ENCODE measurements around the gene RNF144A.
"Not testable (repeated sequence)": the region's sequence is repeated elsewhere in the genome, so short reads cannot be mapped to it uniquely, and the experiment has no call there.

The RNF144A gene

DNA sequence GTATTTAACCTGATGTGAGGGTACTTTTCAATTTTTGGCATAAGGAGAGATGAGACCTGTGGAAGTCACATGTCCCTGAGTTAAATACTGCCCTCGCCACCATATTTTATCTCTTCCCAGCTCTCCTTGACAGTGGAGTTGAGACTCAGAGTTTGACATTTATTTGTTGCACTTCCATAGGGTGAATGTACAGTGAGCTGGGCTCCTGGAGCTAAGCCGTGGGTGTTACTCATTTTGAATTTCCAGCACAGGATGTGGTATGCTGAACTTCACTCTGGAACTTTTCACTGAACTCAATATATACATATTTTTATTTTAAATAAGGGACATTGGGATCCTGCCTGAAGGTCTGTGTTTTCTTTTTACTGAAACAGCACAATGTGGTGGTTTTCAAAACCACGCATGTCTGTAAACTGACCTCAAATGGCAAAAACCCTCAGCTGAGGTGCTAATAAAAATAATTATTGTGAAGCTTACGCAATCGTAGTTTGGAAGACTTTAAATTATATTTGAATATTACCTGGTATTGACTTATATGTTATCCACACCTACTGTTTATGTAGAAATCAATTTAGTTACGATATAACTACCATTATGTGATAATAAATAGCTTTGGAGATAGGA lies 12.1 kb downstream of the RNF144A start:
- DNase-seq (ENCODE audit: low read depth in 3 of 3): no peak

DNA sequence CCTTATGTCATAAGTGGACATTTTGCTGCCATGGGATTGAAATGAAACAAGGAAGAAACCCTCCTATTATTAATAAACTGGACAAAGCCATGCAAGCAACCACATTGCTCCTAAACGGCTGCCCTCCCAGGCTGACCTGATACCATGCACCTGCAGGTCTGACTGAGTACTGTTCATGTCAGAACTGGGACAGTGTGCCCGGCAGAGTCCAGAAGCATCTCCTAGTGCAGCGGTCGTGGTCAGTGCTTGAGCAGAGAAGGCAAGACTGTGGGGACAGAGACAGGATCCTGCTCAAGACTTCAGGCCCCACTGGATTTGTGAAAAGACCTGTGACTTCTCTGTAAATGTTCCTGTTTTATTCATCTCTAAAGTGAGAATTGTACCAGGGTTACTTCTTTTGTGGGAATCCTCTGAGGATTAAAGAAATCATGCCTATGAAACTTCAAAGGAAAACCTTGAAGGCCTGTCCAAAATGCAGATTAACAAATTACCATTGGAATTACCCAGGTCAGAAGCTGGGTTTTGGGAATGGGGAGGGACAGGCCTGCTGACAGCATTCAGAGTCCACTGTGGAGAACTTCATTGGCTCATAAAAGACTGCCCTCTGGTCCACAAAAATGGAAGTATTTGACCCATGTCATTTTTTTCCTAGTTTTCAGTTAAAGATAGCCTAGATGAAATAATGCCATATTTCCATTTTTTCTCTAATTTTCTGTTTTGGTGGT lies 13.9 kb downstream of the RNF144A start:
- DNase-seq (ENCODE audit: low read depth in 3 of 3): no peak

DNA sequence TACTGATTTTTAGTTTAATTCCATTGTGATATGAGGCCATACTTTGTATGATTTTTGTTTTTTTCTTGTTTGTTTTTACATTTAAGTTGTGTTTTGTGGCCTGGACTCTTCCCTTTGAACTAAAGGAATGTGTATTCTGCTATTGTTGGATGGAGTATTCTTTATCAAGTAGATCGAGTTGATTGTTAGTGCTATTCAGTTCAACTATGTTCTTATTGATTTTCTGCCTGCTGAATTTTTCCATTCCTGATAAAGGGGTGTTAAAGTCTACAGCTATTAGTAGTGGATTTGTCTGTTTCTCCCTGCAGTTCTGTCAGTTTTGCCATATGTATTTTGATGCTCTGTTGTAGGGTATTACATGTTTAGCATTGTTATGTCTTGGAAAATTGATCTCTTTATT lies 14.5 kb downstream of the RNF144A start:
- no peak for DNase-seq (ENCODE audit: low read depth in 3 of 3)

DNA sequence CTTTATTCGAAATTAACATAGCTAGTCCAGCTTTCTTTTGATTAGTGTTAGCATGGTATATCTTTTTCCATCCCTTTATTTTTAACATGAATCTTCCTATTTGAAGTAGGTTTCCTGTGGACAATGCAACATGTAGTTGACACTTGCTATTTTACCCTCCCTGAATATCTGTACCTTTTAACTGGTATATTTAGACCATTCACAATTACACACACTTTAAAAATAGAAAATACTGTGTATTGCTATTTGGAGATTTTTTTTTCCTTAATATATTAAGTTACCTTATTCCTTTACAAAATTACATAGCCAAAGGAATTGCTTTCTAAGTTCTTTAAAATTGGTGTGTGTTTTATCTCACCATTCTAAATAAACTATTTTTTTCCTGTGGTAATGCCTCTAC lies 15.0 kb downstream of the RNF144A start:
- no peak for DNase-seq (ENCODE audit: low read depth in 3 of 3)

DNA sequence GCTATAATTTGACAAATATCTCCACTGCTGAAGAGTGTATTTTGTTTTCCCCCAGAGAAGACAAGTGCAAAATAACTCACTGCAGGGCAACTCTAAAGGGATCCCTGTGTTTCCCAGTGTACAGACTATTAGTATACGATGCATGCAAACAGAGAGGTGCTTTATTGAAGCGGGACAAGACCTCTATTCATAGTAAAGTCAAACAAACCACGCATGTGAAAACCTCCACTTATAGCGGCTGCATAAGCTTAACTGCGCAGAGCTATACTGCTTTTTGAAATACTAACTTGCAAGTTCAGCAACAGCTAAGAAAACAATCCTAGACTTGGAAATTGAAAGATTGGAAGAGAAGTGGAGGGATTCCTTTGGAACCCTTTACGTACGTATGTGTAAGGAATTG lies 15.6 kb downstream of the RNF144A start:
- DNase-seq (ENCODE audit: low read depth in 3 of 3): no peak

DNA sequence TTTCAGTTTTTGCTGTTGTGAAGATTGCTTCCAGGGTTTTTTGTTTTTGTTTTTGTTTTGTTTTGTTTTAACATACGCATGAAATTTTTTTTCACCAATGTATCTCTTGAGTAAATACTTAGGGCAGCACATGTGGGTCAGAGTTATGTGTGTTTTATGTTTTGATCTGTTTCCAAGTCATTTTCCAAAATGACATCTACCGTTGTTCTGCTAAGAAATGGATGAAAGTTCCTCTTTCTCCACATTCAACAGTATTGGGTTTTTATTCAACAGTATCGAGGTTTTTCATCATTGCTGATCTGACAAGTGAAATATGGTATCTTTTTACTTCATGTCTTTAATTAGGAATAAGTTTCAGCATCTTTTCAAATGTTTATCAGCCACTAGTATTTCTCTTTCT lies 16.7 kb downstream of the RNF144A start:
- DNase-seq (ENCODE audit: low read depth in 3 of 3): no peak

DNA sequence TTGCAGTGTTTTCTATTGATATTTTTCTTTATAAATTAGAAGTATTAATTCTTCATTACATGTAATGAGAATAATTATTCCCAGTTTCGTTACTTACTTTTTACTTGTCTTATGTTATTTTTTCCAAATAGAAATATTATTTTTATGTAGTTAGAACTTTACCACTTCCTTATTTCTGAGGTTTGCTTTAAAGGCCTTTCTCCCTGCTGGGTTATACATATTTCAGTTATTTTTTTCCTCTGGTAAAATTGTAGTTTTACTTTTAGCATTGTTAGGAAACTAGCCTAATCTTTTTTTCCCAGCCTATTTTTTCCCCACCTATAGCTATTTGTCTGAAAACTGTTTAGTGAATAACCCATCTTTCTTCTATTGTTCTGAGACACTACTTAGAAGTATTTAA lies 17.1 kb downstream of the RNF144A start:
- no peak for DNase-seq (ENCODE audit: low read depth in 3 of 3)

DNA sequence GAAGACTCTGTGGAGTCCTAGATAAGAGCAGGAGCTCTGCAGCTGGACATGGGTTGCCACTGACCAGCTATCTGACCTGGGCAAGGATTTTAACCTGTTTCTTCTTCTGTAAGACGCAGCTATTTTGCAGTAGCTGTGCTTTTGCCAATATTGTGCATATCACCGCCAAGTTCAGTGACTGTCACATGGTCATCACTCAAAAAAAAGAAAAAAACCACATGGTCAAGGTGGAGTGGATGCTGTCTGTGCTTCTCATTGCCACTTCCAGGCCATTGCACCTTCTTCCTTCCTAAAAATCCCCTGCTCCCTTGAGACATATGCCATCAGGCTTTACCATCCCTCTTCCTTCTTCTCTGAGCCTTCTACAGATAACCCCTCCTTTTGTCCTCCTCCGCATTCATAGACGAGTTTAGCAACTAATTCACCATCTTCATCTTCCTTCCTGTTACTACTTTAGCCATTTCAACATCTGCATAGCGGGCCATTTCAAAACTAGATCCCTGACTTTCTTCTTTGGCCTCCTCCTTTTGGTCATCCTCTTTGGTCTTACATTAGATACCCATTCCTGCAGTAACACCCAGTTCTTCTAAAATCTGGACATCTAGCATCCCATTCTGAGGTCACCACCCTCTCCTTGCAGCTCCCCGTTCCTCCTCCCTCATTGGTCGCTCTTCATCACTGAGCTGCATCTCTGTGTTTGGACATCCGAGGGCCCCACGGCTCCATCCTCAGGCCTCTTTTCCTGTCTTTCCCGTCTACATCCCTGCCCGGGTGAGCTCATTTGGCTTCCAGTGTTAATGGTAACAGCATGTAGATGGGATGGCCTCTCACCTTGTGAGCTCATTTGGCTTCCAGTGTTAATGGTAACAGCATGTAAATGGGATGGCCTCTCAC lies 17.8 kb downstream of the RNF144A start:
- no peak for DNase-seq (ENCODE audit: low read depth in 3 of 3)

DNA sequence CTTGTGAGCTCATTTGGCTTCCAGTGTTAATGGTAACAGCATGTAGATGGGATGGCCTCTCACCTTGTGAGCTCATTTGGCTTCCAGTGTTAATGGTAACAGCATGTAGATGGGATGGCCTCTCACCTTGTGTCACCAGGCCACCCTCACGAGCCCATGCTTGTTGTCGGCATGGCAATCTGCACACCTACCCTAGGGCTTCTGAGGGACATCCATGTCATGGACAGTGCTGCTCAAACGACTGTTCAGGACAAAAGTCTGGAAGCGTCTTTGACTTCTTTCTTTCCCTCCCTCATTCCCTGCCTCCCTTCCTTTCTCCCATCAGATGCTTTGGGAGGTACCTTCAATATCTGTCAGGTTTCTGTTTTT lies 18.4 kb downstream of the RNF144A start:
- not testable (repeated sequence) for DNase-seq (ENCODE audit: low read depth in 3 of 3)

DNA sequence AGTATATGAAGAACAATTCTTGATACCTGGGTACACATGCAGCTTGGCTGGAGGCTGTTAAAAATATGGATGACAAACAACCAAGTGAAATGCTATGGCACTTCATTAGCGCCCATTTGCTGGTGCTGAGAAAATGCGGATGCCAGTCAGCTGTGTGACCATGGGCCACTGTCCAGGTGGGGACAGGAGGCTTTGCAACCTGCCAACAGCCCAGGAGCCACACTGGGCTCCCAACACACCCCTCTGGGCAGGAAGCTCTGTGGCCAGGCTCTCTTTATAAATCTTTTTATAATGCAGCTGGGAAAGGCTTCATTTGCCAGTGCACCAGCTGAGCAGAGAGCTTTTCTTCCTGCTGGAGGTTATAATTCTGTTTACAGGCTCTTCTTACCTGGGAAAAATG lies 19.9 kb downstream of the RNF144A start:
- no peak for DNase-seq (ENCODE audit: low read depth in 3 of 3)

DNA sequence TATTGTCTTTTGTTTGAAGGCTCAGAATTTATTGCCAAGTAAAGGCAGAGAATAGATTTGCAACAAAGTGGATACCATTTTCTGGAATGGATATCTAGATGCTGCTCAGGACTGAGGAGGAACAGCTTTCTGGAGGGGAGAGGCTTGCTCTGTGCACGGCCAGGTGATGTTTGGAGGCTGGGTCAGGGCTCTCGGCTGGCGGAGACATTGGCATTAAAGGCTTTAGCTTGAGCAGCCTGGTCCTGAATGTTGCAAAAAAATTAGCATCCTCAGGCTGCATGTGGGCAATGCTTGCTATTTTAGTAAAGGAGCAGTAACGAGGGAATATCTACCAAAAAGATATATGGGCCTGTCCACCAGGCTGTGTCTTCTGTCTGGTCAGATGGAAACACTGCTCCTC lies 20.4 kb downstream of the RNF144A start:
- DNase-seq (ENCODE audit: low read depth in 3 of 3): no peak

DNA sequence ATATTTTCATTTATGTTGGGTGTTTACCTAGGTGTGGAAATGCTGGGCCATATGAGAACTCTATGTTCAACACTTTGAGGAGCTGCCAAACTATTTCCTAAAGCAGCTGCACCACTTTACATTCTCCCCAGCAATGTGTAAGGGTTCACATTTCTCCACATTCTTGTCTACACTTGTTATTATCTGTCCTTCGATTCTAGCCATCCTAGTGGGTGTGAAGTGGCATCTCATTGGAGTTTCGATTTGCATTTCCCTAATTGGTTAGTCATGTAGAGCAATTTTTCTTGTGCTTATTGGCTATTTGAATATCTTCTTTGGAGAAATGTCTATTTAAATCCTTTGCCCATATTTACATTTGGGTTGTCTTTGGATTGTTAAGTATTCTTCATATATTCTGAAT lies 21.9 kb downstream of the RNF144A start:
- DNase-seq (ENCODE audit: low read depth in 3 of 3): no peak

DNA sequence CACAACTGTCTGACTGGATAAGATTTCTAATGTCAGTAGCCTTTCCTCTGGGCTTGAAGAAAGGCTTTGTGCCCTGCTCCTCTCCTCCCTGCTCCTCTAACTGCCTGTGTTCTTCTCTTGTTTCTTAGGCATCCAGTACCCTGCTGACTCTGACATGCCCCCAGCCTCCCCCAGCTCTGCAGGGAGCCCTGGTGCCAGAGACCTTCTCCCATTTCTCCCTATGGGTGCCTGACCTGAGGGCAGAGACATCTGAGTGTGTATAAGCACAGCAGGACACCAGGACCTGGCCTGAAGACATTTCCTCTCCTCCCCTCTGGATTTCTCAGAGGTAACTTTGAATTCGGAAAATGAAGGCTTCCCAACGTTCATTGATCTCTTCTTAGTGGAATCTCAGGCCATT lies 23.6 kb downstream of the RNF144A start:
- DNase-seq (ENCODE audit: low read depth in 3 of 3): no peak

DNA sequence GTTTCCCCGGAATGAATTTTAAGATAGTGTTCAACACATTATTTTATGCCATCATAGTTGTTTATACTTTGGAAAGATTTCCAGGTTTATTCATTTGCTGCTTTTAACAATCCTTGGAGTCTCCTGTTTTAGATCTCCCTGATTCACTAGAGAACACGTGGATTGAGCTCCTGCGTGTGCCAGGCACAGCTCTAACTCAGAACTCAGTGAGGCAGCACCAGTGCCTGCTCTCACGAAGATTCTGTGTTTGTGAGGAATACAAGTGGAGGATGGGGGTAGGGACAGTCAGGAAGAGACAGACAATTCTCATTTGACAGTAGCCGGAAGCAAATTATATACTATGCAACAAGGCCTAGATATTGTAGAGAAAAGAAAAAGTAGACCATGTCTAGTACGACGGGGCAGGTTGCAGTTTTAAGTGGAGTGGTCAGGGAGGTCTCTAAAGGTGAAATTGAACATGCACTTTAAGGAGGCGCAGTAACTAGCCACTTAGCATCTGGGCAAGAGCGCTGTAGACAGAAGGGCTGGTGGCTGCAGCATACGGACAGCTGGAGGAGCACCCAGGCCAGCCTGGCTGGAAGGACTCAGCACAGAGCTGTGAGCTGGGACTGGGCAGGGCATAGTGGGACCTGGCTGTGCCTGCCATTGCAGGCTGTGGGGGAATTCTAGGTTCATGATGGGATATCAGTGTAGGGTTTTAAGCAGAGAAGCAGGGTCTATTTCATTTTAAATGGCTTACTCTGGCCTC lies 24.3 kb downstream of the RNF144A start:
- DNase-seq (ENCODE audit: low read depth in 3 of 3): no peak

DNA sequence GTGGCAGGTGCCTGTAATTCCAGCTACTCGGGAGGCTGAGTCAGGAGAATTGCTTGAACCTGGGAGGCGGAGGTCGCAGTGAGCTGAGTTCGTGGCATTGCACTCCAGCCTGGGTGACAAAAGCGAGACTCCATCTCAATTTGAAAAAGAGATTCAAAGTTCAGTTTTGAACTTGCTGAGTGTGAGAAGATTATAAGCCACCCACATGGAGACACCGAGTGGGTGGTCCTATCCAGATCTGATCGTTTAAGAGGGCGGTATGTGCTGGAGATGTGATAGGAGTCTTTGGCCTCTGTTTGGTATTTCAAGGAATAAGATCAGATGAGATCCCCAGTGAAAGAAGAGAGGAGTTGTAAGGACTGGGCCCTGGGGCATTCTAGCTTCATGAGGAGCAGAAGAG lies 25.6 kb downstream of the RNF144A start:
- DNase-seq (ENCODE audit: low read depth in 3 of 3): no peak

DNA sequence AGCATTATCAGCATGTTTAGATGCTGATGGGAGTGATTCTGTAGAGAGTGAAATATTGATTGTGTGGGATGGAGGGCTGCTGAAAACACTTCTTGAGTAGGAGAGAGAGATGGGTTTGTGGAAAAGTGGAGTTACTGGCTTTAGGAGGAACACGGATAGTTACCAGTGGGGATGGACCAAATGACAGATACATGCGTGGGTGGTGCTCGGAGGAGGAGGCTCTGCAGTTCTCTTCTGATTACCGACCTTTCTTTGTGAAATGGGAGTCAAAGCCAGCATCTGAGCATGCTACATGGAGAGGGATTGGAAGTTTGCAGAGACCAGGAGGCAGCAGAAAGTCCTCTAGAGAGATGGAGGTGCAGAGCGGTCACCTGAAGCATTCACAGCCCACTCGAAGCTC lies 26.3 kb downstream of the RNF144A start:
- DNase-seq (ENCODE audit: low read depth in 3 of 3): no peak

DNA sequence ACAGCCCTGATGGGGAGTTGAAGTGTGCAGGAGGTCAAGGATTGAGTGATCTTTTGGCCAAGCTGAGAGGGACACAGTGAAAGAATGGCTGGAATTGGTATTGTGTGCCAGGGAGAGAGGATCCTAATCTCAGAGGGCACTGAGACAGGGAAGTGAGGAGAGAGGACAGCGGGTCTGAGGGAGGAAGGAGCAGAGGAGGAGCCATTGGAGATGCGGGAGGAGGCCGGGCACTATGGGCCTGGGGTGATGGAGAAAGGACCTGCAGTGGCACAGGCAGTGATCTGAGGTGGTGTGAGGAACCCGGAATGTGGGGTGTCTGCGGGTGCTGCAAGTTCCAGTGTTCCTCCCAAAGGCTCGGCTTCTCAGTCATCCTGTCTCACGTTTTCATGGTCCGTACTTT lies 26.8 kb downstream of the RNF144A start:
- DNase-seq (ENCODE audit: low read depth in 3 of 3): no peak

DNA sequence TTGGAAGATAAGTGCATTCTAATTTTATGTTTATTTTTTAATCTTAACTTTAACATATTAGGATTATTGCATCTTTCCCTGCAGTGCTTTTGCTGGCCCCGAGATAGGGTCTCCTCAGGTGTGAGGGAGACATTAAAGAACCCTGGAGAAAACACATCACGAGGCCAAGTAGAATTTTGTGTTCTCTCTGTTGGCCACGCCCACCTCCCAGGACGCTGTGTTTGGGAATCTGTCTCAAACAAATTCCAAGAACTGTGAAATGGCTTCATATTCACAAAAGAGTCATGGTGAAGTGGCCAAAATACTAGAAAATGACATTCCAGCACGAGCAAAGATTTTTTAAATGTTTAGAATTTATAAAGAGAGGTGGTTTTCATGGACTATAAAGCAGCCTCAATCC lies 27.3 kb downstream of the RNF144A start:
- no peak for DNase-seq (ENCODE audit: low read depth in 3 of 3)

DNA sequence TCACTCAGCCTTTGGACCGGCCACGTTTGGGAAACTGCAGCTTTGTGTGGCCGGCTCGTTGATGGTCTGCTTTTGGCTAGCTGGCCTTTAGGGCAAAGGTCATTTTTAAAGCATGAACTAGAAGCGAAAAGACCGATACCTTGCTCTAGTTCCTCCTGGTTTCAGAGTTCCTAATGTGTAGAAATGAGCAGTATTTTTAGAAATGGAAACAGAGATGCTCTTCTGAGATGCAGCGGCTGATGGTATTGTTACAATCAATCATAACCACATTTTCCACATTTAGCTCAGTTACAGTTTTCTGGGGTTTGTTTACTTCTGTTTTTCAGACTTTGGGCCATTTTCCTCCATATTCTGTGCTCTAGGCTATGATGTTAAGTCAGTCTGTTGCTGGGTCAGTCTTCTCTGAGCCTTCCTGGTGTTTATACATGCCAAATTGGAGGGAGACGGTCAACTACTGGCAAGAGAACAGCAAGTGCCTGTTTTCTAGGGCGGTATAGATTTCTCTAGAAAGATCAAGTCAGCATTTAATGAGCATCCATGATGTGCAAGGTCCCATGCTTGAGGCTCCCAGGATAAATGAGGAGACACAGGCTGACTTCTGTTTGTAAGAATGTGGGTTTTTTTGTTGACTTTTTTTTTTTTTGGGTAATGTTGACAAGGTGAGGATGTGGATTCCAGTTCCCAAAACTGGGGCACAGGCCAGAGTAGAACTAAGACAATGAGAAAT lies 28.0 kb downstream of the RNF144A start:
- DNase-seq (ENCODE audit: low read depth in 3 of 3): no peak

DNA sequence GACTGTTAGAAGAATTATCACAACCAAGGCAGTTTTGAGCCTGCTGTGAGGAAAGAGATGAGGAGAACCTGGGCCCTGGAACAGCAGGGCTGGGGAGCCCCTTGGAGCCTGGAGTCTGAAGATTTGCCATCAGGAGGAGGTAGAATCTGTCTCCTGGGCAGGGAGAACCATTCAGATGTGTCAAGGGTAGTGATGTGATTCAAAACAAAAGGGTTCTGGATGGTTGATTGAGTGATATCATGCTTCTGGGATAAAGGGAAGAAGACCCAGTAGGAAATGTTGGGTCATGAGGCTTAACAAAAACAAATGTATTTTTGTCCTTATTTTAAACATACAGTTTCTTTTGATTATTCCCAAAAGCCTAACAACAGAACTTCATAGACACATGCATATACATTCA lies 28.6 kb downstream of the RNF144A start:
- no peak for DNase-seq (ENCODE audit: low read depth in 3 of 3)

DNA sequence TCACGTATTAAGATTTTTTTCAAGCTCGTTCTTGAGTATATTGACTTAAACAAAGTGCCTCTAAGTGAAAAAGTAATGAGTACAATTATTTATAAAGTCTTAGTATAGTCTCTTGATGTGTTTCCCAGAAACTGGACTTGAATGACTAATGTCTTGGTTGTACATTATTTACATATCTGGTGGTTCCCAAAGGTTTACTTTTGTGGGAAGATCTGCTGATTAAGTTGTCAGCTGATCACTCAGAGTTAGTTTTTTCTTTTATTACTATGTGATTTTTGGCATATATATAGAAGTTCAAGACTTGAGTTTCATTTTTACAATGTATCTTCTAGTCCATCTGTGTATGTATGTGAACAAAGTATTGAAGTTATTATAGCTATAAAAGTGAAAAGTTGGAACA lies 29.5 kb downstream of the RNF144A start:
- no peak for DNase-seq (ENCODE audit: low read depth in 3 of 3)
